ENCODE measurements around the gene CA4.
"Not testable (repeated sequence)": the region's sequence is repeated elsewhere in the genome, so short reads cannot be mapped to it uniquely, and the experiment has no call there.

DNA sequence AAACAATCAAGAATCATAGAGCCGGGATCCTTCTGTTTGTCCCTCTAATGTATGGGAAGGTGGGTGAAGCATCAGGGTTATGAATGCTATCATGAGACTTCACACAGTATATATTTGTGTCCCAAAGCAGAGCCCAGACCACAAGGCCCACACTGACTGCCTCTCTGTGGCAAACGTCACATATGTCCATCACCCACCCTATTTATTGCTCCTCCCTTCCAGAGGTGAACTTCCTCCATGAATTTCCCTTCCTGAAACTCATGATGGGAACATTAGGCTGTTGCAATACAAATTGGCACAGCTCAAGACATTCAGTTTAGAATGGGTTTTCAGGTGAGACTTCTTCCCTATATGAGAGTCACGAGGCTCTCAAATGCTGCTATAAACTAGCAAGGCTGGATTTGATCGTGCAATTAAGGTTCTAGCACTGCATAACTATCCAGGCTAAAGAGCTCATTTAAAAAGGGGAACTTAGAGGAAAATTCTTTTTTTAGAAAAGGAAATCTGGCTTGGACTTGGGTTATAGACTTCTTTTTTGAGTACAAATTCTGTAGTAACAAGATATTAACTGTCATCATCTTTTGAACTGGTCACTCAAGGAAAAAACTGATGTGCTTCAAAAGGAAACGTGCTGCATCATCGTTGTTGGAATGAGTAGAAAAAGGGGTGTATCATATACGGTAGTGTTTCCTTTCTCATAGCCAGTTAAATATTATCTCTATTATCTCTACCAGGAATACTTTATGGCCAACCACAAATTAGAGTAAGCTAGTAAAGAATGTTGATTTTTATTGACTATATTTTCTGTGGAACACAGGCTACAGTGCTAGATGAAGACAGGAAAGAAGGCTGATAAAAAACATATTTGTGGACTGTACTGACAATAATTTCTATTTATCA, 37.3 kb downstream of the CA4 start:
- TF ChIP-seq EZH2phosphoT487 (IDR thresholded peaks at IDR 0.05; ENCODE audit: borderline replicate concordance, low read depth, low read length) = not testable (repeated sequence)
- TF ChIP-seq, protein P1, sequence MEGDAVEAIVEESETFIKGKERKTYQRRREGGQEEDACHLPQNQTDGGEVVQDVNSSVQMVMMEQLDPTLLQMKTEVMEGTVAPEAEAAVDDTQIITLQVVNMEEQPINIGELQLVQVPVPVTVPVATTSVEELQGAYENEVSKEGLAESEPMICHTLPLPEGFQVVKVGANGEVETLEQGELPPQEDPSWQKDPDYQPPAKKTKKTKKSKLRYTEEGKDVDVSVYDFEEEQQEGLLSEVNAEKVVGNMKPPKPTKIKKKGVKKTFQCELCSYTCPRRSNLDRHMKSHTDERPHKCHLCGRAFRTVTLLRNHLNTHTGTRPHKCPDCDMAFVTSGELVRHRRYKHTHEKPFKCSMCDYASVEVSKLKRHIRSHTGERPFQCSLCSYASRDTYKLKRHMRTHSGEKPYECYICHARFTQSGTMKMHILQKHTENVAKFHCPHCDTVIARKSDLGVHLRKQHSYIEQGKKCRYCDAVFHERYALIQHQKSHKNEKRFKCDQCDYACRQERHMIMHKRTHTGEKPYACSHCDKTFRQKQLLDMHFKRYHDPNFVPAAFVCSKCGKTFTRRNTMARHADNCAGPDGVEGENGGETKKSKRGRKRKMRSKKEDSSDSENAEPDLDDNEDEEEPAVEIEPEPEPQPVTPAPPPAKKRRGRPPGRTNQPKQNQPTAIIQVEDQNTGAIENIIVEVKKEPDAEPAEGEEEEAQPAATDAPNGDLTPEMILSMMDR (conservative IDR thresholded peaks at IDR 0.05; ENCODE audit: low read length) = not testable (repeated sequence)

Measured in OCI-LY7 (cell line).